Right cardiac atrium (tissue), 5 donors: ENCODE results near the gene ZNF283. TPM values are rescaled to one million over a fixed set of nuclear protein-coding genes. Genes with fewer than 3 reads are reported as not detected.
"Not testable (repeated sequence)": the region's sequence is repeated elsewhere in the genome, so short reads cannot be mapped to it uniquely, and the experiment has no call there.

Source experiments
- ATAC-seq, 2 donors: fragments of 200-7000 bp; cut with Tn5 transposase; one replicate each; pipeline versions ENCODE4 v1.8.0 to v1.9.1; 2020; ENCODE audit warnings: moderate library complexity in 2 of 2, mild to moderate bottlenecking in 1 of 2
- DNase-seq, 3 donors: peaks; one replicate each; pipeline ENCODE4 v3.0.0-alpha.2; 2020
- H3K27ac ChIP-seq: one replicate; pipeline ENCODE4 v1.5.1; 2013; ENCODE audit warnings: mild to moderate bottlenecking, low read length, control low read depth, moderate library complexity
- H3K27me3 ChIP-seq: one replicate; pipeline ENCODE4 v1.6.1; 2013; ENCODE audit not compliant: control insufficient read depth, insufficient read depth
- H3K4me1 ChIP-seq: one replicate; pipeline ENCODE4 v1.6.1; 2013; ENCODE audit warnings: low read length; ENCODE audit not compliant: control insufficient read depth, insufficient read depth
- H3K4me3 ChIP-seq: one replicate; pipeline ENCODE4 v1.5.1; 2013; ENCODE audit warnings: low read length, control low read depth
- H3K9me3 ChIP-seq: one replicate; pipeline ENCODE4 v1.6.1; 2013; ENCODE audit warnings: low read length; ENCODE audit not compliant: control insufficient read depth
- WGBS: extraction: QIAGEN DNeasy Blood & Tissue Kit; methylation state at CpG from one replicate; pipeline ENCODE4 v1.1.7; 2013; 5-methylcytosine and 5-hydroxymethylcytosine counted together
- intact Hi-C, 4 donors: fragments of 100-400 bp; cut with DNase I; formaldehyde crosslinking; loops; one replicate each; pipeline versions ENCODE4 v1.11.0 to v1.14.0; 2022 to 2023
- polyA plus RNA-seq: library from polyadenylated mRNA; stranded (reverse); fragments of 200-250 nt; gene quantifications from one replicate; pipeline ENCODE4 v1.2.3, GENCODE V29; 2013
- total RNA-seq, 4 donors: library from RNA; stranded (reverse); fragmentation: NEBNext Ultra II Directional; extraction: Animal tissue kit (Norgen Biotek cat#: 25700); gene quantifications; one replicate each; pipeline ENCODE4 v1.2.1, GENCODE V29; 2021
- donor health status: healthy with polysubstance abuse.
- donor health status: DM: no; HTN: yes; CAD: no.
- donor health status: DM: no; HTN: no; CAD: no.
- donor health status: DM: no; HTN: yes; CAD: no; lungs with severe emphysema.
- donor health status: DM: yes; HTN: yes; CAD: no.

Gene ZNF283
- total and polyA plus RNA-seq, 5 donors, result 4.7 to 13.8 (median 11.0) TPM

DNA sequence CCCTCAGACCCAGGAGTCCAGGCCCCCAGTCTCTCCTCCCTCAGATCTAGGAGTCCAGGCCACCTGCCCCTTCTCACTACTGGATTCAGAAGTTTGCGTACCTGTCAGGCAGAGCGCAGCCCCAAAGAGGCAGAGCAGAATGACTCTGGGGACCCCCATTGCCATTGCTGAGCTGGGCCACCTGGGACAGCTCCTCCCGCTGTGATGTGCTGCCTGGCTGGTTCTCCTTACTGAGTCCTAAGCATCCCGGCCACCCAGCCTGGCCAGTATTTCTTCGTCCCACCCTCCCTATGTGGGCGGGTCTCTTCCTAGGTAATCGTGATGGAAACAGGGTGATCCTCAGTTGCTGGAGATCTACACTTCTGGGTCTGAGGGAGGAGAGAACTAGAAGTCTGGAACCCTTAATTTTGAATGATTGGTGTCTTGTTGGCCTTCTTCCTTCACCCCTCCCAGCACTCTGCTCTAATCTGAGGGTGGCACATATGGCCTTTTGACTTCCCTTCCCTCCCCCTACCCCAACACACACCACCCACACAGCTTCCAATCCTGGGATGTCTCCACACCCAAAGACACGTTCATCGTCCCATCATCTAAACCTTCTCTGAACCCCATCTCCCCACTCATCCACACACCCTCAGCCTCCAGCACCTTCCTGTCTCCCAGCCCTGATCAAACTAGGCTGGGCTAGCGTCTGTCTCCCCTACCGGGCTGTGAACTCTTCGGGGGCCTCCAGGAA, 24.7 kb upstream of the ZNF283 start, which contains the start of gene LYPD5:
LYPD5 (minus strand) TSS at position 232 of the 736 bp plus-strand sequence; CDS start at position 165, 67 bp downstream.
- Histone ChIP-seq H3K27ac (no peak within 1 kb of the TSS), H3K27me3 (no peaks in the 10 kb centered on the region), H3K4me1 (peaks cover 2% of the 10 kb centered on the region), H3K4me3 (no peak within 1 kb of the TSS), H3K9me3 (no peaks in the 10 kb centered on the region)
- intact Hi-C loops, result no loop called here
- ATAC-seq (no peak), DNase-seq (no peak)
- WGBS, result 57% methylated on average over 12 of the region's 12 CpGs

- 60% methylated on average over 2 of the region's 2 CpGs for WGBS
- no peak overlapping the region for H3K4me3 ChIP-seq
- H3K9me3 ChIP-seq, result no peaks in the 10 kb centered on the region
- H3K4me1 ChIP-seq, result no peaks in the 10 kb centered on the region
- no peaks in the 10 kb centered on the region for H3K27me3 ChIP-seq
- ATAC-seq, result no peak
- H3K27ac ChIP-seq, result no peak overlapping the region
- no peak for DNase-seq
- intact Hi-C loops, result no loop called here
Observed at GRCh38 chr19:43804432-43804831, 22.7 kb upstream of the ZNF283 start.

- 87% methylated on average over 7 of the region's 7 CpGs for WGBS
- H3K4me3 ChIP-seq, H3K9me3 ChIP-seq, H3K27ac ChIP-seq, H3K27me3 ChIP-seq, intact Hi-C loops, ATAC-seq, DNase-seq, H3K4me1 ChIP-seq: not testable (repeated sequence)
Observed at GRCh38 chr19:43806401-43806800, 20.7 kb upstream of the ZNF283 start.

GRCh38 chr19:43806848-43807247, 20.3 kb upstream of the ZNF283 start:
- DNase-seq, result no peak
- intact Hi-C loops, result no loop called here
- no peak overlapping the region for H3K27ac ChIP-seq
- no peaks in the 10 kb centered on the region for H3K27me3 ChIP-seq
- no peak for ATAC-seq
- WGBS, result 68% methylated on average over 5 of the region's 5 CpGs
- no peaks in the 10 kb centered on the region for H3K9me3 ChIP-seq
- no peaks in the 10 kb centered on the region for H3K4me1 ChIP-seq
- no peak overlapping the region for H3K4me3 ChIP-seq

GRCh38 chr19:43807651-43808050, 19.5 kb upstream of the ZNF283 start:
- DNase-seq, result no peak
- intact Hi-C loops, result no loop called here
- Histone ChIP-seq H3K4me3 (no peak overlapping the region), H3K27me3 (no peaks in the 10 kb centered on the region), H3K27ac (no peak overlapping the region), H3K4me1 (no peaks in the 10 kb centered on the region), H3K9me3 (no peaks in the 10 kb centered on the region)
- ATAC-seq, result no peak

- no peaks in the 10 kb centered on the region for H3K27me3 ChIP-seq
- H3K27ac ChIP-seq, result no peak overlapping the region
- ATAC-seq, result peak in 1 of 2 donors; percentile 43
- no peak for DNase-seq
- WGBS, result 30% methylated on average over 8 of the region's 8 CpGs
- no peak overlapping the region for H3K4me3 ChIP-seq
- intact Hi-C loops, result no loop called here
- H3K4me1 ChIP-seq, result no peaks in the 10 kb centered on the region
- no peaks in the 10 kb centered on the region for H3K9me3 ChIP-seq
Observed at GRCh38 chr19:43809762-43810696, 17.1 kb upstream of the ZNF283 start.

GRCh38 chr19:43811837-43812236, 15.3 kb upstream of the ZNF283 start:
- H3K9me3 ChIP-seq, result no peaks in the 10 kb centered on the region
- WGBS, result 34% methylated on average over 1 of the region's 1 CpG
- no peak overlapping the region for H3K4me3 ChIP-seq
- intact Hi-C loops, result no loop called here
- ATAC-seq (no peak), DNase-seq (no peak)
- H3K4me1 ChIP-seq, result no peaks in the 10 kb centered on the region
- H3K27ac ChIP-seq, result no peak overlapping the region
- H3K27me3 ChIP-seq, result no peaks in the 10 kb centered on the region

DNA sequence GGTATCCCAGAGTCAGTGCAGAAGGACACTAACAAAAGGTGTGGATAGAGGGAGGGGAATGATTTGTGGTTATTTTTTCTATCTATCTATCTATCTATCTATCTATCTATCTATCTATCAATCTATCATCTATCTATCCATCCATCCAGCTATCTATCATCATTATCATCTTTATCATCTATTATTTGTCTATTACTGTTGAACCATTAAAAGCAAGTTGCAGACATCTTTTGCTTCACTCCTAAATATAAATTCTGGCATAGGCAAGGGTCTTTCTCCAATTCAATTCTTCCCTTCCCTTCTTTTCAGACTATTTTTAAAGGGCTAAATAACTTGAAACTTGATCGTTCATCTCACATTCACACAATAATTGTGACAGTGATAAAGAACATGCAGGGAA, 14.9 kb upstream of the ZNF283 start:
- intact Hi-C loops, result no loop called here
- DNase-seq, result no peak
- Histone ChIP-seq H3K4me1 (no peaks in the 10 kb centered on the region), H3K4me3 (no peak overlapping the region), H3K27me3 (no peaks in the 10 kb centered on the region), H3K9me3 (no peaks in the 10 kb centered on the region), H3K27ac (no peak overlapping the region)
- ATAC-seq, result no peak
- 58% methylated on average over 1 of the region's 1 CpG for WGBS

GRCh38 chr19:43812688-43813087, 14.4 kb upstream of the ZNF283 start:
- H3K4me1 ChIP-seq, result no peaks in the 10 kb centered on the region
- ATAC-seq (no peak), DNase-seq (no peak)
- intact Hi-C loops, result no loop called here
- WGBS, result 67% methylated on average over 6 of the region's 6 CpGs
- H3K27me3 ChIP-seq, result no peaks in the 10 kb centered on the region
- H3K4me3 ChIP-seq, result no peak overlapping the region
- H3K9me3 ChIP-seq, result no peaks in the 10 kb centered on the region
- no peak overlapping the region for H3K27ac ChIP-seq

- H3K27ac ChIP-seq, result no peak overlapping the region
- no peaks in the 10 kb centered on the region for H3K4me1 ChIP-seq
- DNase-seq (no peak), ATAC-seq (no peak)
- no peak overlapping the region for H3K4me3 ChIP-seq
- H3K27me3 ChIP-seq, result no peaks in the 10 kb centered on the region
- intact Hi-C loops, result no loop called here
- no peaks in the 10 kb centered on the region for H3K9me3 ChIP-seq
- WGBS, result 79% methylated on average over 5 of the region's 5 CpGs
Observed at GRCh38 chr19:43814663-43815352, 12.3 kb upstream of the ZNF283 start.

DNA sequence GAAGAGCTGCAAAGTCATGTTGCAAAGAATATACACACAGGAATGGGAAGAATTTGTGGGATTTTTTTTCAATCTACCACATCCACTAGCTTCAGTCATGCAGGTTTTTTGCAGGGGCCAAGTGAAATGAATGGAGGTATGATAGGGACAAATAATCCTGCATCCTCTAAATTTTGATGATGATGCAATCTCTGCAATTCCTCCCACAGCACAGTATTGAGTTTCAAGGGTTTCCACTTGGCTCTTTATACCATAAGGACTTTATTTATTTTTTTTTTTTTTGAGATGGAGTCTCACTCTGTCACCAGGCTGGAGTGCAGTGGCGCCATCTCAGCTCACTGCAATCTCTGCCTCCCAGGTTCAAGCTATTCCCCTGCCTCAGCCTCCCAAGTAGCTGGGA, 9.7 kb upstream of the ZNF283 start:
- ATAC-seq, intact Hi-C loops: not testable (repeated sequence)
- WGBS, result 86% methylated on average over 1 of the region's 1 CpG

More for the DNA sequence above, 9.7 kb upstream of the ZNF283 start:
- H3K27me3 ChIP-seq, H3K27ac ChIP-seq, DNase-seq, H3K4me1 ChIP-seq, H3K9me3 ChIP-seq, H3K4me3 ChIP-seq: not testable (repeated sequence)
